Endothelial cell of umbilical vein (primary cell): ENCODE results near the gene POLR1C. TPM values are rescaled to one million over a fixed set of nuclear protein-coding genes. Genes with fewer than 3 reads are reported as not detected.

Source experiments
- BruUV-seq: library from RNA; stranded (reverse); fragments of 400-500 nt; replicated peaks from 2 replicates; lab custom pipeline; 2021; lab: Mats Ljungman, UMichigan
- CTCF ChIA-PET: fragments of 300-600, 350-600 bp; sonication (Branson Sonifier 250); formaldehyde crosslinking; loops from one replicate; lab custom pipeline; 2021; ENCODE audit warnings: antibody characterized with exemption, inconsistent platforms; lab: Charles Lee
- POLR2A ChIA-PET: fragments of 300-600, 350-600 bp; sonication (Branson Sonifier 250); formaldehyde crosslinking; loops from one replicate; lab custom pipeline; 2021; ENCODE audit warnings: antibody characterized with exemption, inconsistent platforms; lab: Charles Lee
- DNase-seq: peaks from one replicate; pipeline ENCODE4 v3.0.0-alpha.2; 2011; ENCODE audit warnings: low read depth, low spot score
- FAIRE-seq: peaks from 2 replicates; lab custom pipeline; 2011; peaks lifted over from hg19 to GRCh38; lab: Jason Lieb, UNC
- H2AFZ ChIP-seq: 2 replicates; pipeline ENCODE4 v1.6.0; 2012; ENCODE audit warnings: low read depth, low read length, control low read depth, inconsistent platforms
- H3K27ac ChIP-seq: 2 replicates; pipeline ENCODE4 v1.5.1; 2011; ENCODE audit warnings: low read depth, mild to moderate bottlenecking, control low read depth, low read length, moderate library complexity; ENCODE audit not compliant: insufficient read depth
- H3K27me3 ChIP-seq, 2 experiments: 2 replicates each; pipeline versions ENCODE4 v1.6.0 to v1.6.1; 2011; ENCODE audit warnings: low read length in 2 of 2, mixed read lengths in 1 of 2; ENCODE audit not compliant: control insufficient read depth in 2 of 2, insufficient read depth in 2 of 2
- H3K36me3 ChIP-seq, 2 experiments: 2 replicates in 1 of 2; 3 replicates in 1 of 2; pipeline ENCODE4 v1.5.1; 2011; ENCODE audit warnings: low read length in 2 of 2, mild to moderate bottlenecking in 1 of 2, moderate library complexity in 1 of 2; ENCODE audit not compliant: control insufficient read depth in 2 of 2, insufficient read depth in 2 of 2; ENCODE audit errors: extremely low read depth in 1 of 2
- H3K4me1 ChIP-seq: 3 replicates; pipeline ENCODE4 v1.5.1; 2011; ENCODE audit warnings: mild to moderate bottlenecking, low read length; ENCODE audit not compliant: control insufficient read depth, insufficient read depth; ENCODE audit errors: extremely low read depth
- H3K4me2 ChIP-seq: 2 replicates; pipeline ENCODE4 v1.6.1; 2011; ENCODE audit warnings: low read length, control low read depth, mixed read lengths; ENCODE audit not compliant: insufficient read depth
- H3K4me3 ChIP-seq, 3 experiments: fragments of 200-600 bp in 1 of 3; sonication (generic), shearing (Covaris generic) in 1 of 3; replicated peaks in 1 of 3; 2 replicates each; pipeline ENCODE4 v1.5.1; 2011 to 2016; ENCODE audit warnings: control low read depth in 3 of 3, low read length in 3 of 3, mild to moderate bottlenecking in 2 of 3, inconsistent platforms in 1 of 3, low read depth in 1 of 3, moderate library complexity in 1 of 3; ENCODE audit not compliant: insufficient read depth in 1 of 3
- H3K79me2 ChIP-seq: 2 replicates; pipeline ENCODE4 v1.6.0; 2012; ENCODE audit warnings: low read length, inconsistent platforms; ENCODE audit not compliant: control insufficient read depth, insufficient read depth
- H3K9ac ChIP-seq: replicated peaks from 2 replicates; pipeline ENCODE3; 2011; ENCODE audit warnings: low read length, control low read depth; ENCODE audit not compliant: insufficient read depth; ENCODE audit errors: extremely low read depth
- H3K9me1 ChIP-seq: replicated peaks from 3 replicates; pipeline ENCODE4 v1.6.0; 2011; ENCODE audit warnings: mild to moderate bottlenecking, low read length; ENCODE audit not compliant: control insufficient read depth, insufficient read depth; ENCODE audit errors: extremely low read depth
- H3K9me3 ChIP-seq: replicated peaks from 2 replicates; pipeline ENCODE4 v1.5.1; 2012; ENCODE audit warnings: low read length, inconsistent platforms; ENCODE audit not compliant: control insufficient read depth, insufficient read depth
- H4K20me1 ChIP-seq: replicated peaks from 2 replicates; pipeline ENCODE3; 2011; ENCODE audit warnings: mild to moderate bottlenecking, low read length; ENCODE audit not compliant: control insufficient read depth, insufficient read depth; ENCODE audit errors: extremely low read depth
- CTCF ChIP-seq, 2 donors: IDR thresholded peaks; 1 replicate in 1 of 2; 2 replicates in 1 of 2; pipeline ENCODE4 v1.5.1; 2011; ENCODE audit warnings: low read length in 2 of 2, mild to moderate bottlenecking in 2 of 2, moderate library complexity in 2 of 2, control low read depth in 1 of 2, inconsistent platforms in 1 of 2, low read depth in 1 of 2; ENCODE audit not compliant: insufficient read depth in 1 of 2; ENCODE audit errors: extremely low read depth in 1 of 2
- EZH2 ChIP-seq: IDR thresholded peaks from 2 replicates; pipeline ENCODE4 v1.6.1; 2012; ENCODE audit warnings: borderline replicate concordance, low read depth, mild to moderate bottlenecking, moderate library complexity, low read length, inconsistent platforms; ENCODE audit not compliant: severe bottlenecking
- FOS ChIP-seq: IDR thresholded peaks from 2 replicates; pipeline ENCODE4 v1.6.1; 2011; ENCODE audit warnings: mild to moderate bottlenecking, low read length, moderate library complexity, borderline replicate concordance; ENCODE audit not compliant: insufficient read depth
- GATA2 ChIP-seq: IDR thresholded peaks from 2 replicates; pipeline ENCODE4 v1.7.0; 2011; ENCODE audit warnings: low read depth, mild to moderate bottlenecking, moderate library complexity, mixed read lengths, low read length; ENCODE audit not compliant: insufficient read length, insufficient read depth
- JUN ChIP-seq: IDR thresholded peaks from 2 replicates; pipeline ENCODE4 v1.6.1; 2011; ENCODE audit warnings: borderline replicate concordance, low read depth; ENCODE audit not compliant: insufficient read length, insufficient read depth
- MAX ChIP-seq: IDR thresholded peaks from 2 replicates; pipeline ENCODE4 v1.6.1; 2011; ENCODE audit not compliant: insufficient read depth, insufficient read length
- MYC ChIP-seq: IDR thresholded peaks from one replicate; pipeline ENCODE4 v1.6.1; 2011; ENCODE audit warnings: mild to moderate bottlenecking, low read depth, low read length
- POLR2A ChIP-seq: IDR thresholded peaks from 2 replicates; pipeline ENCODE4 v1.6.1; 2012; ENCODE audit warnings: low read depth, mild to moderate bottlenecking, control low read depth, low read length
- POLR2AphosphoS5 ChIP-seq: IDR thresholded peaks from 2 replicates; pipeline ENCODE4 v1.6.1; 2012; ENCODE audit warnings: low read depth, mild to moderate bottlenecking, control low read depth, low read length, moderate library complexity; ENCODE audit not compliant: insufficient read depth
- dilution Hi-C: fragments of 300-500 bp; cut with MboI; formaldehyde crosslinking; loops from one replicate; pipeline ENCODE4 v1.15.0; 2019; ENCODE audit warnings: low sequenced_read_pairs; ENCODE audit not compliant: extremely low pct_ligation_motif_present
- intact Hi-C: fragments of 100-400 bp; cut with micrococcal nuclease; formaldehyde crosslinking; loops from one replicate; pipeline ENCODE4 v1.10.0; 2022
- polyA plus RNA-seq, 4 experiments: library from polyadenylated mRNA; depleted of rRNA in 3 of 4; stranded (reverse) in 3 of 4; unstranded in 1 of 4; fragments of >200 nt; gene quantifications; 2 replicates each; pipeline versions ENCODE4 v1.2.1 to v1.2.3, GENCODE V29; 2011 to 2012; ENCODE audit warnings: missing spikeins in 1 of 4
- total RNA-seq: library from RNA; stranded (reverse); gene quantifications from 2 replicates; pipeline ENCODE4 v1.2.3, GENCODE V29; 2021

Gene POLR1C
- total and polyA plus RNA-seq, 2 donors (not counting 3 experiments of a cell fraction or from before 2014, with no cell fraction given) = 39.8 to 46.0 TPM

- Histone ChIP-seq H3K9me1 (no peaks in the 10 kb centered on the region), H3K4me2 (no peak overlapping the region), H3K4me3 (no peak overlapping the region), H3K27ac (no peak overlapping the region), H3K79me2 (no peaks in the 10 kb centered on the region), H3K9ac (no peak overlapping the region), H4K20me1 (no peaks in the 10 kb centered on the region), H2AFZ (no peak overlapping the region), H3K9me3 (no peaks in the 10 kb centered on the region), H3K4me1 (peaks cover 15% of the 10 kb centered on the region), H3K36me3 (peaks cover 0 to 29% of the 10 kb centered on the region in 2 experiments), H3K27me3 (no peaks in the 10 kb centered on the region)
- POLR2A ChIA-PET = no interaction called here
- intact Hi-C loops (loop anchor here (10.0 kb wide), 1 partner anchor 598 kb away; no protein-coding TSS in a partner anchor), dilution Hi-C loops (no loop called here)
- CTCF ChIA-PET = interaction anchor here (0.6 to 19.0 kb wide), 3 partner anchors 11 to 156 kb away, joined by 3 to 289 read pairs (median 6); partner anchors contain the start of gene DLK2
- no peak for FAIRE-seq
- DNase-seq = no peak
- TF ChIP-seq JUN (no peak), FOS (no peak)
- BruUV-seq = no TSS peak
Observed at GRCh38 chr6:43502666-43503065, 14.2 kb upstream of the POLR1C start.

GRCh38 chr6:43503443-43503842 lies 13.4 kb upstream of the POLR1C start:
- Histone ChIP-seq H4K20me1 (no peaks in the 10 kb centered on the region), H3K27ac (no peak overlapping the region), H3K4me3 (no peak overlapping the region), H2AFZ (no peak overlapping the region), H3K79me2 (no peaks in the 10 kb centered on the region), H3K4me1 (peaks cover 15% of the 10 kb centered on the region), H3K9me1 (no peaks in the 10 kb centered on the region), H3K27me3 (no peaks in the 10 kb centered on the region), H3K4me2 (no peak overlapping the region), H3K9me3 (no peaks in the 10 kb centered on the region), H3K36me3 (peaks cover 0 to 29% of the 10 kb centered on the region in 2 experiments), H3K9ac (no peak overlapping the region)
- FAIRE-seq (no peak), DNase-seq (no peak)
- ChIA-PET POLR2A (interaction anchor here (0.6 kb wide), 1 partner anchor 16 kb away, joined by 3 read pairs; no protein-coding TSS in a partner anchor), CTCF (interaction anchor here (1.5 to 19.0 kb wide), 2 partner anchors 11 to 48 kb away, joined by 6 to 289 read pairs; partner anchors contain the start of gene DLK2)
- intact Hi-C loops (loop anchor here (10.0 kb wide), 1 partner anchor 599 kb away; no protein-coding TSS in a partner anchor), dilution Hi-C loops (no loop called here)
- TF ChIP-seq GATA2 = no peak
- no peak for TF ChIP-seq JUN
- TF ChIP-seq POLR2A = no peak
- no peak for TF ChIP-seq MYC
- TF ChIP-seq EZH2 = no peak
- TF ChIP-seq MAX = no peak
- TF ChIP-seq POLR2AphosphoS5 = no peak
- TF ChIP-seq CTCF (IDR thresholded peaks at IDR 0.05; ENCODE audit: extremely low read depth in 1 of 2, insufficient read depth in 1 of 2, low read depth in 1 of 2, low read length in 2 of 2) = no peak
- no peak for TF ChIP-seq FOS
- BruUV-seq = no TSS peak
